WTC11 (cell line): ENCODE results near the gene SYNM. TPM values are rescaled to one million over a fixed set of nuclear protein-coding genes. Genes with fewer than 3 reads are reported as not detected.

ENCODE experiments used
- ATAC-seq: fragments of 200-7000 bp; cut with Tn5 transposase; 2 replicates; pipeline ENCODE4 v1.10.0; 2021; ENCODE audit warnings: mild to moderate bottlenecking, moderate library complexity
- CTCF ChIA-PET: fragments of 300-600 bp; sonication (Branson Sonifier 250); formaldehyde crosslinking; loops from one replicate; lab custom pipeline; 2021; ENCODE audit warnings: antibody characterized with exemption; lab: Charles Lee
- POLR2A ChIA-PET: fragments of 350-600 bp; sonication (Branson Sonifier 250); formaldehyde crosslinking; loops from one replicate; lab custom pipeline; 2021; ENCODE audit warnings: antibody characterized with exemption; lab: Charles Lee
- DNase-seq: peaks from one replicate; pipeline ENCODE4 v3.0.0; 2021; ENCODE audit warnings: low spot score
- H3K27ac Mint-ChIP-seq: 2 replicates; pipeline ENCODE4 v1.8.0; 2021; ENCODE audit warnings: mixed read lengths
- H3K27me3 Mint-ChIP-seq: 2 replicates; pipeline ENCODE4 v1.8.0; 2021; ENCODE audit warnings: low read depth, mild to moderate bottlenecking, moderate library complexity, mixed read lengths
- H3K36me3 Mint-ChIP-seq: 2 replicates; pipeline ENCODE4 v1.8.0; 2021; ENCODE audit warnings: mixed read lengths
- H3K4me1 Mint-ChIP-seq: 2 replicates; pipeline ENCODE4 v1.8.0; 2022; ENCODE audit warnings: mixed read lengths
- H3K4me3 Mint-ChIP-seq: 2 replicates; pipeline ENCODE4 v1.8.0; 2021; ENCODE audit warnings: mild to moderate bottlenecking, moderate library complexity, mixed read lengths
- H3K9me3 Mint-ChIP-seq: 2 replicates; pipeline ENCODE4 v1.8.0; 2021; ENCODE audit warnings: mixed read lengths
- ATF1 ChIP-seq: sonication (generic); formaldehyde crosslinking; IDR thresholded peaks from 2 replicates; pipeline ENCODE4 v1.8.1; 2023; ENCODE audit warnings: mild to moderate bottlenecking, moderate library complexity, missing genetic modification reagents
- ATF3 ChIP-seq: sonication (generic); formaldehyde crosslinking; conservative IDR thresholded peaks from 2 replicates; pipeline ENCODE4 v1.8.1; 2022; ENCODE audit warnings: mild to moderate bottlenecking, missing genetic modification reagents
- CBFB ChIP-seq: sonication (generic); formaldehyde crosslinking; IDR thresholded peaks from 2 replicates; pipeline ENCODE4 v1.8.1; 2022; ENCODE audit warnings: mild to moderate bottlenecking, low read depth, missing genetic modification reagents
- ELF4 ChIP-seq: sonication (generic); formaldehyde crosslinking; IDR thresholded peaks from 2 replicates; pipeline ENCODE4 v1.8.1; 2022; ENCODE audit warnings: low read depth, mild to moderate bottlenecking, moderate library complexity, missing genetic modification reagents
- HMGA2 ChIP-seq: fragments of 250-450 bp; sonication (Bioruptor Pico); IDR thresholded peaks from 2 replicates; pipeline ENCODE4 v1.4.0; 2021; ENCODE audit warnings: mild to moderate bottlenecking, moderate library complexity
- NFYB ChIP-seq: sonication (generic); formaldehyde crosslinking; conservative IDR thresholded peaks from 2 replicates; pipeline ENCODE4 v1.8.0; 2022; ENCODE audit warnings: low read depth, missing genetic modification reagents
- NR3C1 ChIP-seq: sonication (generic); formaldehyde crosslinking; conservative IDR thresholded peaks from 2 replicates; pipeline ENCODE4 v1.8.1; 2023; ENCODE audit warnings: low read depth, mild to moderate bottlenecking, missing genetic modification reagents
- OVOL2 ChIP-seq: fragments of 250-450 bp; sonication (Bioruptor Pico); IDR thresholded peaks from 2 replicates; pipeline ENCODE4 v1.9.0; 2021; ENCODE audit warnings: mild to moderate bottlenecking, borderline replicate concordance
- RELA ChIP-seq: sonication (generic); formaldehyde crosslinking; IDR thresholded peaks from 2 replicates; pipeline ENCODE4 v1.8.1; 2022; ENCODE audit warnings: missing genetic modification reagents, mild to moderate bottlenecking, borderline replicate concordance
- RORB ChIP-seq: fragments of 250-450 bp; sonication (Bioruptor Pico); IDR thresholded peaks from 2 replicates; pipeline ENCODE4 v1.9.0; 2021; ENCODE audit warnings: mild to moderate bottlenecking
- TEAD4 ChIP-seq: sonication (generic); formaldehyde crosslinking; IDR thresholded peaks from 2 replicates; pipeline ENCODE4 v1.8.0; 2022; ENCODE audit warnings: mild to moderate bottlenecking, missing genetic modification reagents
- USF1 ChIP-seq: sonication (generic); formaldehyde crosslinking; IDR thresholded peaks from 2 replicates; pipeline ENCODE4 v1.8.0; 2022; ENCODE audit warnings: mild to moderate bottlenecking, missing genetic modification reagents
- ZNF219 ChIP-seq: sonication (generic); formaldehyde crosslinking; IDR thresholded peaks from 2 replicates; pipeline ENCODE4 v1.8.0; 2023; ENCODE audit warnings: missing genetic modification reagents, mild to moderate bottlenecking, borderline replicate concordance
- ZNF281 ChIP-seq: sonication (generic); formaldehyde crosslinking; IDR thresholded peaks from 2 replicates; pipeline ENCODE4 v1.8.0; 2023; ENCODE audit warnings: mild to moderate bottlenecking, missing genetic modification reagents
- ZNF396 ChIP-seq: fragments of 250-450 bp; sonication (Bioruptor Pico); IDR thresholded peaks from 2 replicates; pipeline ENCODE4 v1.8.0; 2021; ENCODE audit warnings: mild to moderate bottlenecking, moderate library complexity, borderline replicate concordance
- ZNF423 ChIP-seq: fragments of 250-450 bp; sonication (Bioruptor Pico); IDR thresholded peaks from 2 replicates; pipeline ENCODE4 v2.1.2; 2022; ENCODE audit warnings: mild to moderate bottlenecking, moderate library complexity
- total RNA-seq: library from RNA; stranded (reverse); gene quantifications from 3 replicates; pipeline ENCODE4 v1.2.3, GENCODE V29; 2021
- TF ChIP-seq, protein P1 (sequence below): sonication (generic); formaldehyde crosslinking; IDR thresholded peaks from 2 replicates; pipeline ENCODE4 v1.8.1; 2022; ENCODE audit warnings: low read depth, mild to moderate bottlenecking, moderate library complexity, missing genetic modification reagents, borderline replicate concordance
- TF ChIP-seq, protein P2 (sequence below): sonication (generic); formaldehyde crosslinking; IDR thresholded peaks from 2 replicates; pipeline ENCODE4 v1.8.0; 2022; ENCODE audit warnings: mild to moderate bottlenecking, missing genetic modification reagents
- TF ChIP-seq, protein P3 (sequence below): fragments of 200-600 bp; IDR thresholded peaks from 2 replicates; pipeline ENCODE4 v1.8.0; 2022; ENCODE audit warnings: antibody characterized with exemption

SYNM gene
- total RNA-seq, 1 experiment from 2014 or later = 2.2 TPM

DNA sequence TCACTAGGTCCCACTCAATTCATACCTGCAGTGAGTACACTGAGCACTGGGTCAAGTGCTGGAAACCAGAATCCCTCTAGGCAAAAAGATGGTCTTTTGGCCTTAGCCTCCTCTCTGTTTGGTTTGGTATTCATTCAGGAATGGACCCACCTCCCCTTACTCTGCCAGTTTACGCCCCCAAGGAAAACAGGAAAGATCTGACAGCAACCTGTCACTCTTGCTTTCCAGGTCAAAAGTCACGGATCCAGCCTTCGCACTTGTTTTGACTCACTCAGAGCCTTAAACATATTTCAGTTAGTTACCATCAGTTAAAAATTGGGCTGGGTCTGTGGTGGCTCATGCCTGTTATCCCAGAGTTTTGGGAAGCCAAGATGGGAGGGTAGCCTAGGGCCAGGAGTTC lies 68.1 kb downstream of the SYNM start:
- no peaks in the 10 kb centered on the region for H3K27me3 Mint-ChIP-seq
- no peak overlapping the region for H3K27ac Mint-ChIP-seq
- POLR2A ChIA-PET = no interaction called here
- CTCF ChIA-PET = no interaction called here
- ATAC-seq = no peak
- no peak overlapping the region for H3K4me3 Mint-ChIP-seq
- DNase-seq = no peak
- no peaks in the 10 kb centered on the region for H3K9me3 Mint-ChIP-seq
- H3K4me1 Mint-ChIP-seq = no peaks in the 10 kb centered on the region
- H3K36me3 Mint-ChIP-seq = peaks cover 12% of the 10 kb centered on the region
- TF ChIP-seq ZNF396 (CRISPR knock-in tag) (no peak), ZNF423 (CRISPR knock-in tag) (no peak), NR3C1 (CRISPR knock-in tag) (no peak), RELA (CRISPR knock-in tag) (no peak), OVOL2 (CRISPR knock-in tag) (no peak), ELF4 (no peak), USF1 (CRISPR knock-in tag) (no peak)

DNA sequence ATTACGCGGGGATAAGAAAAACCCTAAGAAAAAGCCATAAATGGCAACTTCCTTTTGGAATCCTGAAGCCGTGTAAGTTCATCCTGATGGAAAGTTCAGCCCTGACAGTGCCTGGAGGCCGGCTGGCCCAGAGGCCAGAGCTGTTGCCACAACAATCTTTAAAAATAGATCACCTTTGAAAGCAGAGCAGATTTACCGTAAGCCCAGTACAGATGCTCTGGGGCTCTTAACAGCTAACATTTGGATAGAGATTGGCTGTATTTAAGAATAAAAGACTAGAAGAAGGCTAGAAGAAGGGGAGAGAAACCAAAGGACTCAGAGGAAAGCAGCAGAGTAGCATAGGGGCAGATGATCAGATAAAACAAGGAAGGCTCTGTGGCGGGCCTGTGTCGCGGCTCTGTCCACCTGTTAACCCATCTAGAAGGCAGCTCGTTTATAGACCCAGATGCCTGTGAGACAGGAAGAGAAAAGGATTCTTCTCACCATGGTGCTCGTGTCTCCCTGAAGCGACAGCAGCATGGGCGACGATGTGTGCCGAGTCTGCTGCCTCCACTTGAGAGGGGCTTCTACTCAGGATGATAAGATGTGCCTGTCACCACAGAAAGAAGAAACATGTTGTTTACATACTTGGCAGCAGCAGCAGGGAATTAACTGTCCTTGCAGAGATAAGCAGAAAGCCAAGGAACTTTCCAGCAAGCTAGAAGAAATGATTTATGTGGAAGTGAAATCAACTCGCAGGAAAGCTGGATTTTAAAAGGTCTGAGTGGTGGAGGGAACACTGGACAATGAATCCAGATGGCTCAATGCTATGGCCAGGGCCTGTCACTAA lies 69.9 kb downstream of the SYNM start:
- H3K4me1 Mint-ChIP-seq = no peaks in the 10 kb centered on the region
- ATAC-seq (no peak), DNase-seq (no peak)
- CTCF ChIA-PET = no interaction called here
- H3K9me3 Mint-ChIP-seq = no peaks in the 10 kb centered on the region
- H3K27me3 Mint-ChIP-seq = no peaks in the 10 kb centered on the region
- TF ChIP-seq ZNF396 (CRISPR knock-in tag) = no peak
- TF ChIP-seq HMGA2 (CRISPR knock-in tag) = no peak
- TF ChIP-seq TEAD4 = no peak
- TF ChIP-seq ZNF219 (CRISPR knock-in tag) = no peak
- TF ChIP-seq, protein P1, sequence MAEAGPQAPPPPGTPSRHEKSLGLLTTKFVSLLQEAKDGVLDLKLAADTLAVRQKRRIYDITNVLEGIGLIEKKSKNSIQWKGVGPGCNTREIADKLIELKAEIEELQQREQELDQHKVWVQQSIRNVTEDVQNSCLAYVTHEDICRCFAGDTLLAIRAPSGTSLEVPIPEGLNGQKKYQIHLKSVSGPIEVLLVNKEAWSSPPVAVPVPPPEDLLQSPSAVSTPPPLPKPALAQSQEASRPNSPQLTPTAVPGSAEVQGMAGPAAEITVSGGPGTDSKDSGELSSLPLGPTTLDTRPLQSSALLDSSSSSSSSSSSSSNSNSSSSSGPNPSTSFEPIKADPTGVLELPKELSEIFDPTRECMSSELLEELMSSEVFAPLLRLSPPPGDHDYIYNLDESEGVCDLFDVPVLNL (CRISPR knock-in tag) = no peak
- TF ChIP-seq RORB = no peak
- TF ChIP-seq ATF1 = no peak
- TF ChIP-seq CBFB (CRISPR knock-in tag) = no peak
- no peak for TF ChIP-seq NFYB (CRISPR knock-in tag)
- TF ChIP-seq USF1 (CRISPR knock-in tag) = no peak
- TF ChIP-seq, protein P2, sequence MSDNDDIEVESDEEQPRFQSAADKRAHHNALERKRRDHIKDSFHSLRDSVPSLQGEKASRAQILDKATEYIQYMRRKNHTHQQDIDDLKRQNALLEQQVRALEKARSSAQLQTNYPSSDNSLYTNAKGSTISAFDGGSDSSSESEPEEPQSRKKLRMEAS = no peak
- no peak for TF ChIP-seq ATF3 (CRISPR knock-in tag)
- TF ChIP-seq ZNF281 (CRISPR knock-in tag) = no peak
- TF ChIP-seq, protein P3, sequence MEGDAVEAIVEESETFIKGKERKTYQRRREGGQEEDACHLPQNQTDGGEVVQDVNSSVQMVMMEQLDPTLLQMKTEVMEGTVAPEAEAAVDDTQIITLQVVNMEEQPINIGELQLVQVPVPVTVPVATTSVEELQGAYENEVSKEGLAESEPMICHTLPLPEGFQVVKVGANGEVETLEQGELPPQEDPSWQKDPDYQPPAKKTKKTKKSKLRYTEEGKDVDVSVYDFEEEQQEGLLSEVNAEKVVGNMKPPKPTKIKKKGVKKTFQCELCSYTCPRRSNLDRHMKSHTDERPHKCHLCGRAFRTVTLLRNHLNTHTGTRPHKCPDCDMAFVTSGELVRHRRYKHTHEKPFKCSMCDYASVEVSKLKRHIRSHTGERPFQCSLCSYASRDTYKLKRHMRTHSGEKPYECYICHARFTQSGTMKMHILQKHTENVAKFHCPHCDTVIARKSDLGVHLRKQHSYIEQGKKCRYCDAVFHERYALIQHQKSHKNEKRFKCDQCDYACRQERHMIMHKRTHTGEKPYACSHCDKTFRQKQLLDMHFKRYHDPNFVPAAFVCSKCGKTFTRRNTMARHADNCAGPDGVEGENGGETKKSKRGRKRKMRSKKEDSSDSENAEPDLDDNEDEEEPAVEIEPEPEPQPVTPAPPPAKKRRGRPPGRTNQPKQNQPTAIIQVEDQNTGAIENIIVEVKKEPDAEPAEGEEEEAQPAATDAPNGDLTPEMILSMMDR = no peak
- TF ChIP-seq OVOL2 (CRISPR knock-in tag) = no peak
- peaks cover 15% of the 10 kb centered on the region for H3K36me3 Mint-ChIP-seq
- no peak overlapping the region for H3K27ac Mint-ChIP-seq
- H3K4me3 Mint-ChIP-seq = no peak overlapping the region
- POLR2A ChIA-PET = no interaction called here
